ENCODE measurements around the gene CNOT1. TPM values are rescaled to one million over a fixed set of nuclear protein-coding genes. Genes with fewer than 3 reads are reported as not detected.

Gene CNOT1
- total RNA-seq, 1 experiment from 2014 or later: 230 TPM

- no peak for TF ChIP-seq CTCF (IDR thresholded peaks at IDR 0.05 in 2 of 3, conservative IDR thresholded peaks at IDR 0.05 in 1 of 3; ENCODE audit: borderline replicate concordance in 1 of 3, insufficient read depth in 1 of 3, low read depth in 2 of 3, low read length in 2 of 3)
Measured at GRCh38 chr16:58644765-58645487, 15.3 kb upstream of the CNOT1 start (continued).

GRCh38 chr16:58644108-58644507, 14.5 kb upstream of the CNOT1 start:
- H3K9me3 ChIP-seq (ENCODE audit: control insufficient read depth in 1 of 2, insufficient read depth in 1 of 2, low read depth in 1 of 2, low read length in 2 of 2): no peaks in the 10 kb centered on the region
- no peak for ATAC-seq
- no peak overlapping the region for H3K4me2 ChIP-seq (ENCODE audit: low read length)
- intact Hi-C loops (cut with micrococcal nuclease): no loop called here
- TF ChIP-seq JUND (IDR thresholded peaks at IDR 0.05) (no peak), ZNF274 (IDR thresholded peaks at IDR 0.05; ENCODE audit: low read depth, low read length) (no peak), CBX3 (IDR thresholded peaks at IDR 0.05; ENCODE audit: low read depth) (no peak), CTCF (IDR thresholded peaks at IDR 0.05 in 2 of 3, conservative IDR thresholded peaks at IDR 0.05 in 1 of 3; ENCODE audit: borderline replicate concordance in 1 of 3, insufficient read depth in 1 of 3, low read depth in 2 of 3, low read length in 2 of 3) (no peak), YY1 (IDR thresholded peaks at IDR 0.05; ENCODE audit: extremely low read depth, insufficient replicate concordance, low read depth, low read length) (no peak), ZBTB33 (IDR thresholded peaks at IDR 0.05; ENCODE audit: extremely low read depth, insufficient replicate concordance, low read length) (no peak), ELF1 (IDR thresholded peaks at IDR 0.05; ENCODE audit: borderline replicate concordance, low read depth) (no peak), SP1 (IDR thresholded peaks at IDR 0.05; ENCODE audit: low read depth) (no peak)
- H4K20me1 ChIP-seq (ENCODE audit: insufficient read depth): no peaks in the 10 kb centered on the region
- H3K27me3 ChIP-seq (ENCODE audit: insufficient read depth, low read length): no peaks in the 10 kb centered on the region
- H3K79me2 ChIP-seq (ENCODE audit: insufficient read depth, low read length): no peaks in the 10 kb centered on the region
- peaks cover 0 to 6% of the 10 kb centered on the region in 2 experiments; a peak in 2 of 4 replicates for H3K4me1 ChIP-seq (ENCODE audit: control insufficient read depth in 1 of 2, insufficient read depth in 2 of 2, low read length in 2 of 2)
- H3K9me2 ChIP-seq (ENCODE audit: insufficient read depth): no peaks in the 10 kb centered on the region
- no peak overlapping the region for H3K4me3 ChIP-seq (replicated peaks in 1 of 2; ENCODE audit: low read depth in 1 of 2, low read length in 2 of 2)
- DNase-seq (ENCODE audit: low read depth, low spot score): no peak
- no peak overlapping the region for H3K27ac ChIP-seq (ENCODE audit: low read depth, low read length)
- no peak overlapping the region for H2AFZ ChIP-seq (ENCODE audit: low read depth, low read length, poor library complexity, severe bottlenecking)
- CTCF ChIA-PET: no interaction called here
- no peaks in the 10 kb centered on the region for H3K36me3 ChIP-seq (ENCODE audit: control insufficient read depth in 1 of 2, insufficient read depth in 2 of 2, low read length in 2 of 2)
- RAD21 ChIA-PET (ENCODE audit: low non-redundant PET in 1 of 2, low total read pairs in 2 of 2, uncharacterized antibody in 2 of 2, unreplicated experiment in 2 of 2): no interaction called here
- no TSS peak for BruUV-seq (replicated peaks)
- POLR2A ChIA-PET: no interaction called here
- no peak overlapping the region for H3K9ac ChIP-seq (ENCODE audit: low read length)

Measured in HCT116 (cell line).